Activated naive CD8-positive, alpha-beta T cell treated with anti-CD3 and anti-CD28 coated beads for 36 hours (primary cell): ENCODE results near the gene URGCP. TPM values are rescaled to one million over a fixed set of nuclear protein-coding genes. Genes with fewer than 3 reads are reported as not detected.

Experiments used
- DNase-seq: peaks from one replicate; pipeline ENCODE4 v3.0.0; 2021
- H3K27ac Mint-ChIP-seq: one replicate; pipeline ENCODE4 v1.8.0; 2022; ENCODE audit warnings: mild to moderate bottlenecking, moderate library complexity, mixed read lengths
- H3K27me3 Mint-ChIP-seq: one replicate; pipeline ENCODE4 v1.8.0; 2022; ENCODE audit warnings: mild to moderate bottlenecking, mixed read lengths
- H3K36me3 Mint-ChIP-seq: one replicate; pipeline ENCODE4 v1.8.0; 2021; ENCODE audit warnings: mild to moderate bottlenecking, mixed read lengths
- H3K4me1 Mint-ChIP-seq: one replicate; pipeline ENCODE4 v1.8.0; 2021; ENCODE audit warnings: mixed read lengths
- H3K4me3 Mint-ChIP-seq: one replicate; pipeline ENCODE4 v1.8.0; 2022; ENCODE audit warnings: mild to moderate bottlenecking, moderate library complexity, mixed read lengths
- H3K9me3 Mint-ChIP-seq: one replicate; pipeline ENCODE4 v1.8.0; 2022; ENCODE audit warnings: mixed read lengths
- total RNA-seq, 2 experiments: library from RNA; stranded (reverse); gene quantifications; one replicate each; pipeline ENCODE4 v1.2.3, GENCODE V29; 2021

The URGCP gene
- total RNA-seq, 2 experiments from 2014 or later, result 24.3 to 26.1 TPM

DNA sequence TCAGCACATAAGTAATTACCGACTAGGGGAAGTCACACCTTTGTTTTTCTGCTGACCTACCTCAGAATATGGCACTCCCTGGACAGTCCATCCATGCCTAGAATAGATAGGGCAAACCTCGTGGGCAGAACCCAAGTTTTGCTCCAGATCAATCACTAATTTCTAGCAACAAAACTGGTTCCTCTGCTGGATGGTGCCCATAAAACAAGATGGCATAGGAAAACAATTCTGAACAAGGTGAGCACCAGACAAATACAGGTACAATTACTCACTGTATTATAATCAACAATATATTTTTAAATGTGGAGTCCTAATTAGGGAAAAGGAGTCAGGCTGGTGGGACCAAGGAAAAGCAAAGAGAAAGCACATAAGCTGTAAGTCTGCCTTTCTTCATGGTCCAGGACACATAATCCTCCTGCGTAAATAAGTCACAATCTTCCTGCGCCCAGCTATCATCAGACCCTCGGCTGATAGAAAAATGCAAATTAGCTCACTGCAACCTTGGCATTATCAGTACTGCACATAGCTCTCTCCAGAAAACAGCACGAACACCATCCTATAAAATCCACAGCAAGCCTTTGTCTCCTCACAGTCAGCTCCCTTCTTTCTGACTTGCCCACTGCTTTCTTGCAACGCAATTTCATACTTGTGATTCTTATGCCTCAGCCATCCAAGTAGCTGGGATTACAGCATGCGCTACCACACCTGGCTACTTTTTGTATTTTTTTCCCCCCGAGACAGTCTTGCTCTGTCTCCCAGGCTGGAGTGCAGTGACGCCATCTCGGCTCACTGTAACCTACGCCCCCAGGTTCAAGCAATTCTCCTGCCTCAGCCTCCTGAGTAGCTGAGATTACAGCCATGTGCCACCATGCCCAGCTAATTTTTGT, 15.1 kb downstream of the URGCP start:
- H3K36me3 Mint-ChIP-seq, result peaks cover 22% of the 10 kb centered on the region
- DNase-seq, result no peak
- no peak overlapping the region for H3K27ac Mint-ChIP-seq
- H3K27me3 Mint-ChIP-seq, result no peaks in the 10 kb centered on the region
- H3K4me3 Mint-ChIP-seq, result no peak overlapping the region
- no peaks in the 10 kb centered on the region for H3K9me3 Mint-ChIP-seq
- peaks cover 41% of the 10 kb centered on the region for H3K4me1 Mint-ChIP-seq

DNA sequence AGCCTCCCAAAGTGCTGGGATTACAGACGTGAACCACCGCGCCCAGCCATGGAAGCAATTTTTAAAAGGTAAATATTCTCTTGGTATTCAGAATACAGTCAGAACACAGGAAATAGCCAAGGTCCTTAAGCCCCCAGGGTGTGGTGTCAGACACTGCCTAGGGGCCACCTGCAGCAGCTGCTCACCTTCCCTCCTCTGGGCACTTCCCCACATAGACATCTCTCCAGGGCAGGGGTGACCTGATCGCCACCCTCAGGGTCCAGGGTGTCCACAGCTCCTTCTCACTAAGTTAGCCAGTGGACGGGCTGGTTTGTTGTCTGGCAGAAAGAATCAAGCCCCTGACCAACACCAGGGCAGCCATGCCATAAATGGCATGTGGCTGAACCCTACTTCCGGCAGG, 15.9 kb downstream of the URGCP start:
- H3K4me3 Mint-ChIP-seq, result no peak overlapping the region
- H3K36me3 Mint-ChIP-seq, result peaks cover 15% of the 10 kb centered on the region
- DNase-seq, result no peak
- peaks cover 41% of the 10 kb centered on the region for H3K4me1 Mint-ChIP-seq
- no peaks in the 10 kb centered on the region for H3K27me3 Mint-ChIP-seq
- no peaks in the 10 kb centered on the region for H3K9me3 Mint-ChIP-seq
- no peak overlapping the region for H3K27ac Mint-ChIP-seq

DNA sequence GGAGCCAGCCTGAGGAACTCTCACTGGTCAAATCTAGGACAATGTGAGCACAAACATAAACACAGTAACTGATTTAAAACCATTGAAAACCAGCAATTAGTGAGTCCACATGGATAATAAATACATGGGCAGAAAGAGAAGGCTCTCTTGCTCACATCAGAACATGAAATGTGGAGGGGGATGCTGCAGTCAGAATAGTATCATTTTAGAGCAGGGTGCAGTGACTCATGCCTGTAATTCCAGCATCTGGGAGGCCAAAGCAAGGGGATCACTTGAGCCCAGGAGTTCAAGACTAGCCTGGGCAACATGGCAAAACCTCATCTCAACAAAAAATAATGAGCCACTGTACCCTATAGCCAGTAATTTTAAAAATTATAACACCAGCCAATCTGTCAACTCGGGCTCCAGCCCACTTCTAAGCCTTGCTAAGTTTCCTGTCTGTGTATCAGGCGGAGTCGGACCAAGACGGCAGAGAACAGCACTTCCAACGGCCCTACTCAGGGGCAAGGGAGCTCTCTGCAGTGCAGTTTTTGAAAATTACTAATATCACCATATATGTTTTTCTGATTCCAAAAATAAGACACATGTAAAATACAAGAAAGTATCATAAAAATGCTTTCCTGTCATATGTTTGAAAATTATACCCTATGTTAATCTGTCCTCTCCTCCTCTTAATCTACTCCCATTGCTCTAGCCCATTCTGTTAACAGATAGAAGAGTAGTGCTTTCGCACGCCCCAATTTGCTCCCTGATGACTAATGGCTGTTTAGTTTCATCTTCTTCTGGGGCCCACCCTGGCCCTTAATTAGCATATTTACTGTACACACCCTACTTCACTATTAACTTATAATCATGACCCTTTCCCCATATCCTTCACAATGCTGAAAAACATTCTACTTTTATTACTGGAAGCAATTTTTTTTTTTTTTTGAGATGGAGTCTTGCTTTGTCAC, 17.1 kb downstream of the URGCP start:
- H3K4me1 Mint-ChIP-seq, result peaks cover 41% of the 10 kb centered on the region
- no peak overlapping the region for H3K4me3 Mint-ChIP-seq
- H3K36me3 Mint-ChIP-seq, result peaks cover 7% of the 10 kb centered on the region
- no peak for DNase-seq
- H3K27me3 Mint-ChIP-seq, result no peaks in the 10 kb centered on the region
- no peak overlapping the region for H3K27ac Mint-ChIP-seq
- H3K9me3 Mint-ChIP-seq, result no peaks in the 10 kb centered on the region

DNA sequence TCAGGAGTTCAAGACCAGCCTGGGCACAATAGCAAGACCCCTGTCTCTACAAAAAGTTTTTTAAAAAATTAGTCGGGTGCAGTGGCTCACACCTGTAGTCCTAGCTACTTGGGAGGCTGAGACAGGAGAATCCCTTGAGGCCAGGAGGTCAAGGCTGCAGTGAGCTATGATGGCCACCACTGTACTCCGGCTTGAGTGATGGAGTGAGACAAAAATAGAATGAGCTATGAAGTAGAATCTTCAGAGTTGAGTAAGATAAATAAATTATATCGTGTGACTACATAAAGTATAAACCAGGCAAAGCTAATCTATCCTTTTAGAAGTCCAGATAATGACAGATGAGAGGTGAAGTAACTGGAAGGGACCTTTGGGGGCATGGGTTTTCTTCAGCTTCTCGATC, 21.8 kb downstream of the URGCP start:
- H3K27me3 Mint-ChIP-seq, result no peaks in the 10 kb centered on the region
- no peak overlapping the region for H3K4me3 Mint-ChIP-seq
- H3K4me1 Mint-ChIP-seq, result peaks cover 11% of the 10 kb centered on the region
- DNase-seq, result no peak
- H3K9me3 Mint-ChIP-seq, result no peaks in the 10 kb centered on the region
- peaks cover 7% of the 10 kb centered on the region for H3K36me3 Mint-ChIP-seq
- no peak overlapping the region for H3K27ac Mint-ChIP-seq

DNA sequence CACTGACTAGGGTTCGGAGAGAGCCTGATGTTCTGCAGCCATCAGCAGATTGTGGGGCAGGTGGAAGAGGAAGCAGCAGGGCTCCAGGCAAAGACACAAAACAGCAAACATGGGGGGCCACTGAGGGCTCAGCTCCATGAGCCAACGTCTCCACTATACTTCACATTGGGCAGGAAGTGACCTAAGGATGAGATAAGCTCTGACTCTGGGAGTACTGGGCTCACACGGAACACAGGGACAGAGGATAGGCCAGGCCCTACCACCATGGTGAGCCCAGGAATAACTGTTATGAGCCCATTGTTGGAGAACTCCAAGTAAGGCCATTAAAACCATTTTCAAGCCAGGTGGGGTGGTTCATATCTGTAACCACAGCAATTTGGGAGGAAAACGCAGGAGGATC, 22.2 kb downstream of the URGCP start:
- Mint-ChIP-seq H3K36me3 (peaks cover 7% of the 10 kb centered on the region), H3K9me3 (no peaks in the 10 kb centered on the region), H3K4me1 (peaks cover 7% of the 10 kb centered on the region), H3K27me3 (no peaks in the 10 kb centered on the region), H3K4me3 (no peak overlapping the region), H3K27ac (no peak overlapping the region)
- DNase-seq, result no peak

DNA sequence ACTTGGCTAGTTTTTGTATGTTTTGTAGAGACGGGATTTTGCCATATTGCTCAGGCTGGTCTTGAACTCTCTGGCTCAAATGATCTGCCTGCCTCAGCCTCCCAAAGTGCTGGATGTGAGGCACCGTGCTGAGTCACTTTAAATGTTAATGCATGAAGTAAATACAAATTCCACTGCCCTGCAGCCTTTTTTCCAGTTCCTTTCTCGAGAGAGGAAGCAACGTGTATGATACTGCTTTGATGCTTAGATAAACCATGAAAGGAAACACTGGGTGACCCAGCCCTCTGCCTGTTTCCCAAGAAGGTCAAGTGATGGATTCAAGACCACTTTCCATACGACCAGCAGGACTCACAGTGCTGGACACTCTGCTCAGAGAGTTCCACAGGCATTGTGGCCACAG, 25.8 kb downstream of the URGCP start:
- no peak for DNase-seq
- no peak overlapping the region for H3K27ac Mint-ChIP-seq
- H3K27me3 Mint-ChIP-seq, result no peaks in the 10 kb centered on the region
- H3K4me3 Mint-ChIP-seq, result no peak overlapping the region
- no peaks in the 10 kb centered on the region for H3K9me3 Mint-ChIP-seq
- H3K4me1 Mint-ChIP-seq, result no peaks in the 10 kb centered on the region
- peaks cover 20% of the 10 kb centered on the region for H3K36me3 Mint-ChIP-seq

DNA sequence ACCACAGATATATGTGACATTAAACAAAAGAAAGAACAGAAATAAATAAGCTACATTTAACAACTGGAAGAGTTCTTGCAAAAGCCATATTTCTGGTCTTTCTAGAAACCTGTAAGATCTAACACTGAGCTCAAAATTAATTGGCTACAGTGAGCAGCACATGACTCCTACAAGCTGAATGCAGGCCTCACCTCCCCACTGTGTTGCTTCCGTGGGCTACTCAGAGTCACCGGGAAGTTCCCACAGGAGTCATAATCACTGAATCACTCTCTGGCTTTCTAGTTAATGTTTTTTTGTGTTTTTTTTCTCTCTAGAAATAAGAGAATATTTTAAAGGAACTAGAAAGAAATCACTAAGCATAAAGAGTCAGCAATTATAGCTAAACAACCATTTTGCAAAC, 26.9 kb downstream of the URGCP start:
- H3K4me1 Mint-ChIP-seq, result no peaks in the 10 kb centered on the region
- no peaks in the 10 kb centered on the region for H3K9me3 Mint-ChIP-seq
- H3K27me3 Mint-ChIP-seq, result no peaks in the 10 kb centered on the region
- peaks cover 22% of the 10 kb centered on the region for H3K36me3 Mint-ChIP-seq
- no peak for DNase-seq
- H3K27ac Mint-ChIP-seq, result no peak overlapping the region
- H3K4me3 Mint-ChIP-seq, result no peak overlapping the region

DNA sequence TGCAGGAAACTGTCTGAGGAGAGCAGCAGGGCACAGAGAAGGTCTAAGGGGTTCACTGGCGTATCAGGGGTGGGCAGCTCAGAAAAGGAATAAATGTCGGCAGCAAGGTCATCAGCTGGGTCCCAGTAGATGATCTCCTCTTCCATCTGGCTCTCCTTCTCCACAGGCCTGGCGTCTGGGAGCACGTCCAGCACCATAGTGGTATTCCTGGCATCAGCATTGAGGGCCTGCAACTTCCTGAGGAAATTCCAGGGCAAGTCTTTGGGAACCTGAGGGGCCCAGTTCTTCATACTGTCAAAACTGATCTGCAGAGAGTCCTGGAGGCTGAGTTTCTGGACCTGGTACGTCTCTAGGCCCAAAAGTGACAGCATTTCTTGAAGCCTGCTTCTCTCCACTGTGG, 27.5 kb downstream of the URGCP start:
- H3K9me3 Mint-ChIP-seq, result no peaks in the 10 kb centered on the region
- peaks cover 20% of the 10 kb centered on the region for H3K36me3 Mint-ChIP-seq
- H3K27ac Mint-ChIP-seq, result no peak overlapping the region
- H3K4me1 Mint-ChIP-seq, result no peaks in the 10 kb centered on the region
- no peak overlapping the region for H3K4me3 Mint-ChIP-seq
- no peaks in the 10 kb centered on the region for H3K27me3 Mint-ChIP-seq
- DNase-seq, result no peak

DNA sequence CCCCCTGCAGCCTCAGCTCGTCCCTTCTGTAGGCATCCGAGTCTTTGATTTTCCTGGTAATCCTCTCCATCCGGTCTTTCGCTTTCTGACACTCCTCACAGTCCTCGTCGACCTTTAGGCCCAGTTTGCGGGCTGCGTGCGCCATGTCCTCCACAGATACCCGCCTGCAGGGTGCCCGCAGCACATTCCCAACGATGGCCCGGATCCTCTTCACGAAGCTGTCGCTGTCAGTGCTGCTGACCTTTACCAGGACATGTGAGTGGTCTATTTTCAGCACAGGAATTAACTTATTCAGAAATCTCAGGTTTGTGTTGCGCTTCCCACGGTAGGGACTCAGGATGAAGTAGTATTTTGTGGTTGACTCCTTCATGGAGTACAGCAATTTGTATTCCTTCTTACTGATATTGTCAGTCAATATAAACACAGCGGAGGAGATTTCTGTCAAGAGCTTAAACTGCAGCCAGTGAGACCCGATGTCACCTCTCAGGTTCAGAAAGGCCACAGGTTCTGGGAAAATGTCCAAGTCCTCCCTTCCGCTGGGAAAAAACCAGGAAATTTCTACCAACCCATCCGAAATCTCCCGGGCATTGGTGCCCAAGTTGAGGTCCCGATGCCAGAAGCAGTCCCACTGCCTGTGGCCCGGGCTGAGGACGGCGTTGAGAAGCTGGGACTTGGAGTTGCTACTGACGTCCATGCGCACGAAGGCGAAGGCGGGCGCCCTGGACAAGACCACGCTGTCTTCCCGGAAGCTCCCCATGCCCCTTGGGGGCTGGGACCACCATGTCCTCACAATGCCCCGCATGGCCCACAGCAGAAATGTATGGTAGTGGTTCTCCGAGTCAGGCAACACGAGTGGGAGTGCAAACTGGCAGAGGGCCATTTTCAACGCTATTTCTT, 28.2 kb downstream of the URGCP start:
- no peaks in the 10 kb centered on the region for H3K9me3 Mint-ChIP-seq

DNA sequence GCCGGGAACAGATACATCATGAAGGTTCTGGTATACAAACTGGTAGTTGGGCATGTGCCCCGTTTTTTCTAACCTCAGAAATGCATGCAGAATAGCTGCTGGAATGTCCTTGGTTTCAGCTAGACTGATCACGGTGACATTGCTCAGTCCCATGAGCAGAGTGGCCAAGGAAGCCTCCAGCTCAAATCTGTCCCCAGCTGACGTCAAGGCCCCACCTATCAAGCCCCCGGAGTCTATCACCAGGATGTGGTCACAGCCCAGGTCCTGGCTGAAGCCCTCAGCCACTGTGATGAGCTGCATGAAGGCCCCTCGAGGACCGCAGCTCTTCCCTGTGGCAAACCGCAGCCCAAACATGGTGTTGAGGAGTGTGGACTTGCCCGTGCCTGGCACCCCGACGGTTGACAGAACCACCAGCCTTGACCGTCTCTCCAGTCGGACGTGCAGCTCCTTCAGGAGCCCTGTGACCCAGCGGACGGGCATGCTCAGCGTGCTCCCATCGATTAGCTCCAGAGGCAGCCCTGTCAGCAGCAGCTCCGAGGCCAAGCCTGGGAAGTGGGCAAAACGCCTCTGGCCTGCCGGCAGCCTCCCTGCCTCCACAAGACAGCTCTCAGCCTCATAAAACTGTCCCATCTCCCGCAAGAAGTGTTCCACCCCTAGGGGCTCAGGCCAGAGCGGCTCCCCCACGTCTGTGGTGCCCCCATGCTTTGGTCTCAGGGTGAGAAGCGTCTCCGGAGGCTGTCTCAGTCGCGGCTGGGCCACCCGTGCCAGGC, 29.2 kb downstream of the URGCP start:
- H3K27me3 Mint-ChIP-seq, result no peaks in the 10 kb centered on the region
- peaks cover 22% of the 10 kb centered on the region for H3K36me3 Mint-ChIP-seq
- no peak for DNase-seq
- peaks cover 5% of the 10 kb centered on the region for H3K4me1 Mint-ChIP-seq
- H3K27ac Mint-ChIP-seq, result no peak overlapping the region
- H3K9me3 Mint-ChIP-seq, result no peaks in the 10 kb centered on the region
- H3K4me3 Mint-ChIP-seq, result no peak overlapping the region

More for the DNA sequence above, 28.2 kb downstream of the URGCP start:
- Mint-ChIP-seq H3K27me3 (no peaks in the 10 kb centered on the region), H3K27ac (no peak overlapping the region), H3K36me3 (peaks cover 21% of the 10 kb centered on the region), H3K4me3 (no peak overlapping the region), H3K4me1 (no peaks in the 10 kb centered on the region)
- DNase-seq, result no peak

DNA sequence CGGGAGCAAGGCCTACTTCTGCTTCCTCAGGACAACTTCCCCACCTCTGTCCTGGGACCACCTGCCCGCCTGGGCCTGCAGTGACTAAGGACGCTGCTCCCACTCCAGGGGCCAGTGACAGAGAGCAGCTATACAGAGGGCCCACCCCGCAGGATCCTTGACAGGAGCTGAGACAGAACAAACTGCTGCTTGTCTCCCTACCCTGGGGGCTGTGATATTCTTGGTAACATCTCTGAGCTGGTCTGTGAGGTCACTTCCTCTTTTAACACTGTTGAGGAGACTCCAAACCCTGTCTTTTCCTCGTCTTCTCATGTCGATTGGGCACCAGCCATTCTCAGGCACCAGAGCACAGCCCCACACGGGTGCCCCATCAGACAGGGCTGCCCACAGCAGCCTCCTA, 30.2 kb downstream of the URGCP start:
- Mint-ChIP-seq H3K4me3 (no peak overlapping the region), H3K36me3 (peaks cover 20% of the 10 kb centered on the region), H3K4me1 (peaks cover 6% of the 10 kb centered on the region), H3K27ac (no peak overlapping the region), H3K27me3 (no peaks in the 10 kb centered on the region), H3K9me3 (no peaks in the 10 kb centered on the region)
- no peak for DNase-seq

DNA sequence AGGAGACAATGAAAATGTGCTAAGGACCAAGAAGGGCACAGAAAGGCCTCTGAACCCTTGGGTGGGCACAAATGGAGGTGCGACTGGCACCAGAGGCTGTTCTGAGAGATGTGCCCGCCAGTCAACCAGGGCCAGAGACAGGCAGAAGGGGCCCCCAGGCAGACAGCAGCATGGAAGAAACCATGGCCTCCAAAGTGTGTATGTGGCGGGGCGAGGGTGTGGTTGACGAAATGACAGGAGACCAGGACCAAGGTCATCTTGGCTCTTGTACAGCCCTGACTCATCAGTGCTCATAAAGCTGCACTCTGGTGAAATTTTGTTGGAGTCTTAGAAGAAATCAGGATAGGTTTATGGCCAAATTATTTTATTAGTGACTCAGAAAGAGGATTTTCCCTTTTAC, 33.1 kb downstream of the URGCP start:
- Mint-ChIP-seq H3K27ac (no peak overlapping the region), H3K4me3 (no peak overlapping the region), H3K9me3 (no peaks in the 10 kb centered on the region), H3K4me1 (peaks cover 17% of the 10 kb centered on the region), H3K27me3 (no peaks in the 10 kb centered on the region), H3K36me3 (peaks cover 18% of the 10 kb centered on the region)
- DNase-seq, result no peak

DNA sequence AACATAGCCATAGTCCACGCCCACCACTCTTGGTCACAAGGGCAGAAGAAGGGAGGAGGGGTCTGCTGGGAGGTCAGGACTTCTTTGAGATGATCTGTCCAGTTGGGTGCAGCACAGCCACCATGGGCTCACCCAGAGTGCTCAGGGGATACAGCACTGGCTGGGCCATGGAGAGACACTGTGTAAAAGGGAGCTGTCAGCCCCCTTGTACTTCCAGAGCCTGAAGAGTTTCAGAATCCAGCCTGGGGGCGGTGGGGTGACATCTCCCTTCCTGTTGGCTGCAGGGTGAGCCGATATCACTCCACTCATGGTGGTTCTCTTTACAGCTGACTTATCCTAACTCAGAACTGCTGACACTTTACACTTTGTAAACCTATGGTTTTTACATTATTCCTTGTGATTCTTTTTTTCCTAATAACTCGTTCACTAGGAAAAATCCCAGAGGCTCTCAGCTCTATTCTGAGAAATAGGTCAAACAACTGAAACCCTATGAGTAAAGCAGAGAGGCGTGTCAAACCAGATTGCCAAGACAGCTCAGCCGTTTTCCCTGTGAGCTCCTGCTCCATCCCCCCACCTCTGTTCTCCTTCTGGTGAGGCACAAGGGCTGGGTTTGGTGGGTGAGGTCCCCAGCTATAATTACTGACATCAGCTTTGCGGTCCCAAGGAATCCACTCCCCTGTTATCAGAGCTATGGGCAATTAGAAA, 33.8 kb downstream of the URGCP start:
- DNase-seq, result no peak
- H3K27me3 Mint-ChIP-seq, result no peaks in the 10 kb centered on the region
- peaks cover 17% of the 10 kb centered on the region for H3K36me3 Mint-ChIP-seq
- no peak overlapping the region for H3K27ac Mint-ChIP-seq
- no peaks in the 10 kb centered on the region for H3K9me3 Mint-ChIP-seq
- peaks cover 23% of the 10 kb centered on the region for H3K4me1 Mint-ChIP-seq
- H3K4me3 Mint-ChIP-seq, result no peak overlapping the region
